Activated CD8-positive, alpha-beta memory T cell treated with anti-CD3 and anti-CD28 coated beads for 36 hours (primary cell): ENCODE measurements around the gene PTX3. TPM values are rescaled to one million over a fixed set of nuclear protein-coding genes. Genes with fewer than 3 reads are reported as not detected.

Experiments
- CTCF ChIA-PET: fragments of 350-600 bp; sonication (Branson Sonifier 250); formaldehyde crosslinking; loops from one replicate; lab custom pipeline; 2021; ENCODE audit warnings: antibody characterized with exemption; lab: Charles Lee
- POLR2A ChIA-PET: fragments of 350-600 bp; sonication (Branson Sonifier 250); formaldehyde crosslinking; loops from one replicate; lab custom pipeline; 2021; ENCODE audit warnings: antibody characterized with exemption; lab: Charles Lee
- total RNA-seq, 2 experiments: library from RNA; stranded (reverse); gene quantifications; one replicate each; pipeline ENCODE4 v1.2.3, GENCODE V29; 2021

PTX3 gene
- total RNA-seq, 2 experiments from 2014 or later, result not detected

DNA sequence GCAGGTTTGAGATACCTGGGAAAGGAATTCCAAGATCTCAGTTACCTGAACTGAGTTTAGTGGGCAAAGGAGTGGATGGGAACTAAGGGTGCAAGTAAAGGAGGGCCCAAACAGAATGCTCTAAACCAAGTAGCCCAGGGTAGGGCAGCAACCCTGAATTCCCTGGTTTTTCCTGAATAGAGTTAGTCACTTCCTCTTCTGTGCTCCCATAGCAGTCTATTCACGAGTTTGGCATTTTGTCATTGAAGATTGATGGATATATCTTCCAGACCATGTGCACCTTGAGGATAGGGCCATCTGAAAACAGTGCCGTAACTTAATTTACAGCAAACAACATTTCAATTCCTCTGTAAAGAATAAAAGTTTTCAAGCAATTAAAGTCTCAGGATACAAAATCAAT, 18.5 kb upstream of the PTX3 start:
- ChIA-PET POLR2A (no interaction called here), CTCF (no interaction called here)

DNA sequence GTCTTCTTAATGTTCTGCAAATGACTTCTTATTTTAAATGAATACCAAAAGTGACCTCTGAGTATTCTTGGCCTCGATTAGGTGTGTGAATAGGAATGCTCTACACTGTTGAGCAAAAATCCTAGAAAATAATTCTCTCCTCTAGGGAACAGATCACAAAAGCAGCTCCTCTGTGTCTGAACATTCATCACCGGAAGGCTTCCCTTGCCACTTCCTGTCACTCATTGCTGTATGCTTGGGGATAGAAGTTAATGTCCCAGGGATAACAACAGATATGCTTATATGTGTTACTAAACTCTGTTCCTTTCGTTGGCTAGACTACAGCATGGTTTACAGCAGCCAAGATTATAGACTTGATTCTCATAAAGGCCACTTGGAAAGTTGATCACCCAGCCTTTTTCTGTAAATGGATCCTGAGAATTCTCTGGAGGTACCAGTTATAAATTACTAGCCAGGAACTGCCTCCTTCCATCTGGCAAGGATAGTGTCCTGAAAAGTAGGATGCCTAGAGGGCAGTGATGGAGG, 16.0 kb upstream of the PTX3 start:
- ChIA-PET POLR2A (no interaction called here), CTCF (interaction anchor here (0.6 kb wide), 1 partner anchor 27 kb away, joined by 3 read pairs; no protein-coding TSS in a partner anchor)

DNA sequence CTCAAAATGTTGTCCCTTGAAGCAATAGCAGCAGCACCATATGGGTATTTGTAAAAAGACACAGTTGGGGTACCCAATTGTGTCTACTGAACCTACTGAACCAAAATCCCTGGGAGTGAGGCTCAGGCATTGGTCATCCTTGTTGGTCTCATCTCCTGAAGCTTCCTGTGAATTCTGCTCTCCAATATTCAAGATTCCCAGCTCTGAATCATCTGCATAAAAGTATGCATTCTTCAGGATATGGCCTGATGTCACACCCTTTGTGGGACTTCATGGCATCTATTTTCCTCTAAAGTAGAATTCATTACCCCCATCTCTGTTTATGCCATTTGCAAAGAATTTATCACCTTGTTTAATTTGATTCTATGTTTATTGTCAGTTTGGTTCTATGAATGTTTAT, 13.3 kb upstream of the PTX3 start:
- ChIA-PET POLR2A (no interaction called here), CTCF (no interaction called here)

DNA sequence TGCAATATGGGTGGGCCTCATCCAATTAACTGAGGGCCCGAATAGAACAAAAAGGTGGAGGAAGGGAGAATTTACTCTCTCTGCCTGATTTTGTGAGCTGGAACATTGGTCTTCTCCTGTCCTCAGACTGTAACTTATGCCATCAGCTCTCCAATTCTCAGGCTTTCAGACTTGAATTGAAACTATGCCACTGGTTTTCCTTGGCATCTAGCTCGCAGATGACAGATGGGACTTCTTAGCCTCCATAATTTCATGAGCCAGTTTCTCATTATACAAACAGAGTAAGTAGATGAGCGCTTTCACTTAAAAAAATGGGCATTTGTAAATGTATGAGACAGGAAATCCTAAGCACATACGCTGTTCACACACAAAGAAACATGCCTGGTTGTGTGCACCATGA, 8.7 kb upstream of the PTX3 start:
- ChIA-PET CTCF (no interaction called here), POLR2A (no interaction called here)

DNA sequence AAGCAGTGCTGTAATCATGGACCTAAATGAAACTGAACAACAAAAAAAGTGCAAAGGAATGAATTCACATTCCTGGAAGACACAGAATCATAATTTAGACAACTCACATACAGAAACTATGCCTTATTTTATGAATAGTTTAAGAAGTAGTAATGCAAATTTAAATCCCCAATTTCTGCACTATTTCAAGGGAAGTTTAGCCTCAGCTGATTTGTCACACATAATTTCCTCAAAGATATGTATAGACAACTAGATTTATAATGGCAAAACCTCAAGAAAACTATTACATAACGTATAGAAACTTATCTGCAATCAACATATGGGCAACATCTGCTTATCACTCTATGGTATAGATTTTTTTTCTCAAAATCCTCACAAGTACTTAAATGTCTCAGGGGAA, 7.8 kb upstream of the PTX3 start:
- ChIA-PET POLR2A (no interaction called here), CTCF (no interaction called here)

DNA sequence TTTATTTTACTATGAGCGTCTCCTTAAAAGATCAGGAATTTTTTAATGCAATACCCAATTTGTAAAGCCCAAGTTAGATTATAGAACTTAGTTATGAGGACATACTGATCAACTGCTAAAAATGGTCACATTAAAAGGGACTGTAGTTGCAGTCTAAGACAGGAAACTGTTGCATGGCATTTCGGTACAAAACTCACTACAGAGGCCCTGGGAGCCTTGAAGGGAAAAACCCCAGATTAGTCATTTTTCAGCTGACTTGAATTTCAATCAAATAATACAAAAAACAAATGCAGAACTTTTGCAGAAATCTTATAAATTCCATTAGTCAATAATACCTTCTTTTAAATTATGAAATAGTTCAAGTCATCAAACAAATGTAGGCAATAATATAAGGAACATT, 6.9 kb upstream of the PTX3 start:
- ChIA-PET POLR2A (no interaction called here), CTCF (no interaction called here)

DNA sequence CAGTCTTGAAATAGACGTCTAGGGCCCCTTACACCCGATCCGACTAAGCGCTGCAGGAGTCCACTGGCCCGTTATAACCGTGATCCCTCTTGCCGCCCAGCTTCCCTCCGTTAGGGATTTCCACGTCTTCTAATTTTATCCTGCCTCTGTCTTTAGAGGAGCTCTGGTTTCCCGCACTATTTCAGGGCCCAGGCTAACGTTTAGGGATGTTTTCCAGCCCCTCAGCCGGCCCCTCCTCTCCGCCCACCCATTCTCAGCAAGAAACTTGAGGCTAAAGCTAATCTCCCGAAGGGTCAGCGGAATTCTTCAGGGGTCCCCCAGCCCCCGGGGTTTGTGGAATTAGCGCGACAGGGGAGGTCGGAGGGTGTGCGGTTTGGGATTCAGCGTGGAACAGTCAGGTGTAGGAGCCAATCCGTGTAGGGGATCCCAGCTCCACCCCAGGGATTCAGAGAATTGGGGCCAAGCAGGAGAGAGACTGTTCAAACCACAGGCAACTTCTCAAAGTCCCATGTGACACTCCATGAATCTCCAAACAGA, 1.6 kb downstream of the PTX3 start:
- CTCF ChIA-PET, result no interaction called here
- POLR2A ChIA-PET, result no interaction called here

DNA sequence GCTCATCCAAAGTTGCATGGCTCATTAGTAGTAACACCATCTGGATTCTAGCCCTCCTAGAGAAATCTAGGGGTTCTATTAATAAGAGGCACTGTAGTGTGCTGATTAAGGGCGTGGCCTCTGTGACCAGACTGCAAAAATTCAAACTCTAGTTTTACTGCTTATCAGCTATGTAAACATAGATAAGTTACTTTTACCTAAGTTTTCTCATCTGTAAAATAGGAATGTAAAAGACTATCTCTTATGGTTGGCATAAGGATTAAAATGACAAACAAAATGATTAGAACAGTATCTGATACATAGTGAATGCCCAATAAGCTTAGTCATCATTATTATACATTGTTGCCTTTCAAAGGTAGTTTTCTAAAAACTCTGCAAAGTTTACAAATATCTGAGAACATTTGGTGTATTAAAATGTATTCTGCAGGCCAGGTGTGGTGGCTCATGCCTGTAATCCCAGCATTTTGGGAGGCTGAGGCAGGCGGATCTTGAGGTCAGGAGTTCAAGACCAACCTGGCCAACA, 4.5 kb downstream of the PTX3 start:
- POLR2A ChIA-PET, result no interaction called here
- CTCF ChIA-PET, result no interaction called here

DNA sequence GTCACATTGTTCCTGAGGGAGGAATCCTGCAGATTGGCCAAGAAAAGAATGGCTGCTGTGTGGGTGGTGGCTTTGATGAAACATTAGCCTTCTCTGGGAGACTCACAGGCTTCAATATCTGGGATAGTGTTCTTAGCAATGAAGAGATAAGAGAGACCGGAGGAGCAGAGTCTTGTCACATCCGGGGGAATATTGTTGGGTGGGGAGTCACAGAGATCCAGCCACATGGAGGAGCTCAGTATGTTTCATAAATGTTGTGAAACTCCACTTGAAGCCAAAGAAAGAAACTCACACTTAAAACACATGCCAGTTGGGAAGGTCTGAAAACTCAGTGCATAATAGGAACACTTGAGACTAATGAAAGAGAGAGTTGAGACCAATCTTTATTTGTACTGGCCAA, 6.1 kb downstream of the PTX3 start:
- POLR2A ChIA-PET, result no interaction called here
- CTCF ChIA-PET, result no interaction called here

DNA sequence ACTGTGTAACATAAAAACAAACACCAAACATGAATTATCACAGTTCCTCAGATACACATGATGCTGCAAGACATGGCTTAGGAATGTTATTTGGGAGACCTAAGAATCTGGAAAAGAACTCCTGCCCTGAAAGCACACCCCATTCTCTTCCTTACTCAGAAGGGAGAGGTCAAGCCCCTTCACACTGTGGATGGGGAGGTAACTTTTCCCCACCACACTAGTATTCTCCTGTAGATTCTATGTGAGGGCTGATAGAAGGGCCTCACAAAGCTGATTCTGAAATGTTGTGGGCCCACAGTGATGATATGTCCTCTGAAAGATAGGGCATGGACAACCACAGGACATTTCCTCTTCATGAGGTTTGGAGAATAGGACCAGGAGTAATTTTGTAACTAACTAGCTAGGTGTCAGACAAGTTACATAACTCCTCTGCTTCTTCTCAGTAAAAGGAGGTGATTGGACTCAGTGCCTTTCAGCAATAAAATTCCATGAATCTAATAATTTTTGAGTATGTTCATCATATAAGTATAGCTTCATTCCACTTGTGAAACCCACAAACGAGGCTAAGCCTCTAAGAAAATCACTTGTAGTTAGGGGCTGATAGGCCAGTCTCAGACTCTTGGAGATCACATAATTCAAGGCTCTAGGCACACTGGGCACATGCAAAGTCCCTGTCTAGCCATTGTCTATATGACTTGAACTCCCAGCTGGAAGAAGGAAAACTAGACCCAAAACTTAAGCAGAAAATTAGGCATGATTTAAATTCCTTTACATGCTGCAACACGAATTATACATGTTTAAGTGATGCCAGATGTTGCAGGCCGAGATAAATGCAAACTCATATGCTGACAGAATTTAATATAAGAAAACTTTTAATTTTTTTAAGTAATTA, 7.5 kb downstream of the PTX3 start:
- POLR2A ChIA-PET, result no interaction called here
- CTCF ChIA-PET, result no interaction called here

DNA sequence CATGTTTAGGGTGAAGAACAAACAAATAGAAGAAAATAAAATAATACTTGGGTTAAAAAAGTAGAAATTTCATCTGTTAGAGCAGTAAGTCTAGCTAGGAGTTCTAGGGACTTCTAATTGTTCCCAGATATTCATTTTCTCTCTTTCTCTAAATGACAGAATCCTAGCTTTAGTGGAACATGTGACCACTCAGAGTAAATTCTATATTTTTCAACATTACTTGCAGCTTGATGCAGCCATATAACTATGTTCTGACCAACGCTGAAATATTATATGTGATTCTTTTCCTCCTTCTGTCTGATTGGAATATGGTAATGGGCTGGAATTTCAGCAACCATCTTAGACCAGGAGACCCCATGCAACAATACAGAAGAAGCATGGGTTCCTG, 8.1 kb downstream of the PTX3 start:
- CTCF ChIA-PET, result no interaction called here
- POLR2A ChIA-PET, result no interaction called here

DNA sequence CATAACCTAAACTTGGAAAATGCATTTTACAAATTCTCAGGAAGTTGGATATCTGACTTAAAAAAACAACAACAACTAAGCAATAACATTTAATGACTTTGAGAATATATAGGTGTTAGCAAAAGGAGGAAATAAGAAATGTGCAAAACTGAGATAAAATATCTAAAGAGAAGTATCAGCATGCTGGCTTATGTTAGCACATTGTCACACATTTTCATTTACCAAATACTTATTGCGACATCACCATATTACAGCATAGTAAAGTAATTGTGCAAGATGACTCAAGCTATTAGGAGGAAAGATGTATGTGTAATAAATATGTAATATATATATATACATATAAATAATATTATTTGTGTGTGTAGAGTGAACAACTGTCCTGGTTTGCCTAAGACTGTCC, 9.2 kb downstream of the PTX3 start:
- ChIA-PET CTCF (interaction anchor here (0.7 kb wide), 1 partner anchor 29 kb away, joined by 3 read pairs; no protein-coding TSS in a partner anchor), POLR2A (no interaction called here)

DNA sequence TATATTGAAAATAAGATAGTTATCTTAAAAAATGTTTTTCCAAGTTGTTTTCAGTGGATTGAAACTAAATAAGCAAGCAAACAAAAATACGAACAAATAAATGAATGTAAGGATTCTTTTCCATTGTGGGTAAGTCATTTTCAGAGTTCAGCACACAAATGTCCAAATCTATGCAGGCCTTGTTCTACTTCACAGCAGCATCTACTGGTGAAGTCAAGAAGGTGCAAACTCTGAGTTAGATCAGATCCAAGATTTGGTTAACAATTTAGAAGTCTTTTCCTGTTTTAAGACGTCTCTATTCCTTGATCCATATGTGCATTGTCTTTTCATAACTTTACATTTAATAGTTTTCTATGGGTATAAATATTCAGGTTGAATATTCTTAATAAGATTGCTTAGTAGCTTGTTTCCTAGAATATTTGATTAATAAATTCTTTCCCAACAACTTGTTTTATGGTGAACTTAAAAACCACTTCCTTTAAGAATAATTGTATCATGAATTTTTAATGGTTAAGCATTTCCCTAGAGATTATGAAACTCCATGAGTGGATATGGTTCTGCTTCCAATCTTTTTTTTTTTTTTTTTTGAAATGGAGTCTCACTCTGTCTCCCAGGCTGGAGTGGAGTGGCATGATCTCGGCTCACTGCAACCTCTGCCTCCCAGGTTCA, 10.5 kb downstream of the PTX3 start:
- ChIA-PET CTCF (interaction anchor here (0.7 kb wide), 2 partner anchors 12 to 26 kb away, joined by 3 read pairs; no protein-coding TSS in a partner anchor), POLR2A (no interaction called here)

DNA sequence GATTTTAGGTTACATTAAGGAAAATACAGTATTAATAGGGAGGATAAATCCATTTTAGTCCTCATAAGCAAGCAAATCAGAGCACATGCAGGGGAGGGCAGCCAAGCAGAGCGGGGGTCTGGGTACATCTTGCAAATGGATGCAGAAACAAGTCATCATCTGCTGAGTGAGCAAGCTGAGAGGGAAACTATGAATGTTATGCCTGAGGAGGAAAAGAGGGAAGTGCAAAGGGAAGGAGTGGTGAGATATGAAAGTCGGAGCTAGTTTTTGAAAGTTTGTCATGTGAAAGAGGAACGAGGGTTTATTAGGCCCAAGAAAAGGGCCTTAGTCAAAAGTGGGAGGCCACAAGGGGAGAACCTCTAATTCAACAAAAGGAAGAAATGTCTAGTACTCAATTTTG, 15.4 kb downstream of the PTX3 start:
- CTCF ChIA-PET, result no interaction called here
- POLR2A ChIA-PET, result no interaction called here

DNA sequence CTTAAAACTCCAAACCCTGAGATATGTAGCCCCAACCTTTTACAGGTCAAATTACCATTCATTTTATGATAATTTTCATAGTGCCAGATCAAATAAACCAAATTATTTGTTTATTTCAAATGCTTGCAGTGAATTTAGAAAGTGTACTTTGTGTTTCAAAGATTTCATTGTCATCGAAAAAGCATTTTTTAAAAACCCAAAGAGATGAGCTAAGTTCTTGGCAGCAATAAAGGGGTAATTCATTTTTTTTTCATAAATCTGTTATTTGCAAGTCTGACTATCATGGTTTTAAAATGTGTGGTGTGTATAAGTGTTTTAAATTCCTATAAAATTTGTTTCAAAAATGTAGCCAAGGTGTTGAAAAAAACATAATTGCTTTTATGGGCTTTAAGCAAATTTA, 17.2 kb downstream of the PTX3 start:
- CTCF ChIA-PET, result no interaction called here
- POLR2A ChIA-PET, result no interaction called here

DNA sequence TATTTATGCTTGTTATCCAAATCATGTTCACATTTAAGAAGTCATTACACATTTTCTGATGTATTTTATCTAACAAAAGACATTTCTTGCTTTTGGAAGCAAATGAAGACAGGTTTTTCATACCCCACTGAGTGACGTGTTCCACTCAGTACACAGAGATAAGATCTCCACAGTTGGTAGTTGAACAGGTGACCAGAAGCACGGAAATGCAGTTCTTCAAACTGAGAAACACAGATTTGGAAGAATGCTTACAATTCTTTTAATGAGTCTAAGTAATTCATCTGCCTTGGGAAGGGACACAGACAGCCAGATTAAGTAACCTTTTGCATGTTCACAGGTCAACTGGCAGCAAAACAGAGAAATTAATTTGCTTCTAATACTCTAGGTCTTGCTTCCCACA, 23.1 kb downstream of the PTX3 start:
- ChIA-PET POLR2A (no interaction called here), CTCF (no interaction called here)

DNA sequence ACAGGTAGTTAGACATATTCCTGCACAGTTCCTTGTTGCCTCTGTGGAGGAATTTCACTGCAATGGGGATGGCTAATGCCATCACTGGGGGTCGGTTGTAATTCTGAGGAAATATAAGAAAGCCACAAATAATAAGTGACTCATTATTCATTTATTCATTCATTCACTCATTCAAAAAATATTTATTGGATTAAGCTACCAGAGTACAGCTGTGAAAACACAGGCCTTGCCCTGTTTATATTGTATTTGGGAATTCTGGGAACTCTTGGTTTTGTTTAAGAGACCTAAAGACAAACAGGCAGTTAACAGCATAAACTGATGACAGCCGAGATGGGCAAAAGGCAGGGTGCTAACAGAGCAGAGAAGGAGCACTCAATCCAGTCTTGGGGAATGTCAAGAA, 23.6 kb downstream of the PTX3 start:
- ChIA-PET POLR2A (no interaction called here), CTCF (no interaction called here)

DNA sequence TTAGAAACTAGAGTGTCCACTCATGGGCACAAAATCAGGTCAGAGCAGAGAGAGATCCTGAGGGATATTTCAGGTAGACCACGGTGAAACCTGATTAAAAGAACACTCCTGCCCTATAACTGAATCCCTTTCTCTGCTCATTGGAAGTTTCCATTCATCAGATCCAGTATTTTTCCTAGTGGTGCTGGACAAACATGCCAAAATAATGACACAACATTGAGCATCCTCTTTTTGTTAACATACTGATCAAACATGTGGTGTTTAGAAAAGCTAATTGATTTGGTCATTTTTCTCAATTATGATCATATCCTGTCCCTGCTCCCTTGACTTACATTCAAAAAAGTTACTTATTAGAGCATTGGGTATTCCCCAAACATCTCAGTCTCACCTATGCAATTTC, 27.2 kb downstream of the PTX3 start:
- POLR2A ChIA-PET, result no interaction called here

DNA sequence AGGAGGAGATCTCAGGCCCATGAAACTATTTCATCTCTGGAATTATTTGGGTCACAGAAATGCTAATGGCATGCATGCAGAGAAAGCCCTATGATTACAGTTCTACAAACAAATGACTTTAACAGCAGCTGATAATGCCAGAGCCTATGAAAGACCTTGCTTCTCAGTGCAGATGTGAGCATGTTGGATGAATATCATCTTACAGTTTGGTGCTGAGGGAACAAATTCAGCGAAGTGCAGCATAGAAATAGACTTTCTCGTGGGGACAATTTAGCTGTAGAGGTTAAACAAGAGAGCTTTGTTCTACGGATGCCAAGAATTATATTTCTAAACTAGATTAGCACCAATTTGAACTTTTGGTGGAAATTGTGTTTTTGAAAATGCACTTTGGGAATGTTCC, 27.7 kb downstream of the PTX3 start:
- ChIA-PET POLR2A (no interaction called here), CTCF (no interaction called here)

More for the DNA sequence above, 27.2 kb downstream of the PTX3 start:
- CTCF ChIA-PET, result no interaction called here

DNA sequence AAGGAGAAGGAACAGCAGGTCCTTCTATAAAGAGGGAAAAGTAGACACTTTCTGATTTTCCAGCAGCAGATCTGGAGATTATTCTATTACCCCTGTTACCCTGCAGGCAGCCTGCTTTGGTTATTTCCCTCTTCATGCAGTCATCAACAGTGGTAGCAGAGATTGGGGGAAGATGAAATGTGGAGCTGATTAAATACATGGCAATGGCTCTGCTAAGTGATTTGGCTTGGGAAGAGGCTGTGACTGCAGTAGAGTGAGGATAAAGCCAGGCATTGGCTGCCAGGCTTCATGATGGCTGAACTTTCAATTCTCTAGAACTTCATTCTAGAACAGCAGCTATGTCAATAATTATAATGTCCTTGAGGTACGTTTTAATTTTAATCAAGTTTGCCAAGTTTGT, 29.1 kb downstream of the PTX3 start:
- CTCF ChIA-PET, result no interaction called here
- POLR2A ChIA-PET, result no interaction called here
